Lower lobe of right lung (tissue), 2 donors: Measurements from ENCODE around the gene GSTO1. TPM values are rescaled to one million over a fixed set of nuclear protein-coding genes. Genes with fewer than 3 reads are reported as not detected.

Experiments used
- ATAC-seq, 2 donors: fragments of 200-7000 bp; cut with Tn5 transposase; one replicate each; pipeline ENCODE4 v1.9.1; 2020 to 2022; ENCODE audit warnings: mild to moderate bottlenecking in 2 of 2, moderate library complexity in 2 of 2
- DNase-seq: peaks from one replicate; pipeline ENCODE4 v3.0.0-alpha.2; 2020
- H3K27ac ChIP-seq: fragments of 200-600 bp; one replicate; pipeline ENCODE4 v1.8.0; 2022
- H3K27me3 ChIP-seq: fragments of 200-600 bp; one replicate; pipeline ENCODE4 v1.8.0; 2022; ENCODE audit warnings: low read depth
- H3K36me3 ChIP-seq: fragments of 200-600 bp; one replicate; pipeline ENCODE4 v1.8.0; 2022; ENCODE audit warnings: mild to moderate bottlenecking
- H3K4me1 ChIP-seq: fragments of 200-600 bp; one replicate; pipeline ENCODE4 v1.8.0; 2022
- H3K4me3 ChIP-seq: fragments of 200-600 bp; one replicate; pipeline ENCODE4 v1.8.0; 2022; ENCODE audit warnings: mild to moderate bottlenecking
- H3K9me3 ChIP-seq: fragments of 200-600 bp; one replicate; pipeline ENCODE4 v1.8.0; 2022
- CTCF ChIP-seq: fragments of 200-600 bp; IDR thresholded peaks from one replicate; pipeline ENCODE4 v1.8.0; 2022; ENCODE audit warnings: antibody characterized with exemption, mild to moderate bottlenecking
- intact Hi-C: fragments of 100-400 bp; cut with DNase I; formaldehyde crosslinking; loops from one replicate; pipeline ENCODE4 v1.11.0; 2022
- total RNA-seq: library from RNA; stranded (reverse); fragmentation: NEBNext Ultra II Directional; extraction: Animal tissue kit (Norgen Biotek cat#: 25700); gene quantifications from one replicate; pipeline ENCODE4 v1.2.1, GENCODE V29; 2021
- donor health status: DM: no; HTN: yes; CAD: no; lungs with severe emphysema.

The GSTO1 gene
- total RNA-seq, 1 donor from 2014 or later = 133 TPM

- no peak overlapping the region for H3K27ac ChIP-seq
Observed at GRCh38 chr10:104301907-104302690, 47.4 kb downstream of the GSTO1 start.

GRCh38 chr10:104303594-104304355, 49.1 kb downstream of the GSTO1 start:
- no peak overlapping the region for H3K27ac ChIP-seq
- no peak overlapping the region for H3K4me3 ChIP-seq
- ATAC-seq (no peak), DNase-seq (no peak)
- peaks cover 8% of the 10 kb centered on the region for H3K36me3 ChIP-seq
- no peaks in the 10 kb centered on the region for H3K9me3 ChIP-seq
- intact Hi-C loops = no loop called here
- H3K4me1 ChIP-seq = peaks cover 49% of the 10 kb centered on the region
- no peaks in the 10 kb centered on the region for H3K27me3 ChIP-seq
- TF ChIP-seq CTCF = no peak

More at GRCh38 chr10:104301907-104302690, 47.4 kb downstream of the GSTO1 start:
- DNase-seq = no peak
- Histone ChIP-seq H3K4me3 (no peak overlapping the region), H3K27me3 (no peaks in the 10 kb centered on the region), H3K36me3 (no peaks in the 10 kb centered on the region), H3K4me1 (peaks cover 58% of the 10 kb centered on the region), H3K9me3 (no peaks in the 10 kb centered on the region)
- no peak for TF ChIP-seq CTCF
- intact Hi-C loops = no loop called here
- ATAC-seq = no peak

- Histone ChIP-seq H3K27me3 (no peaks in the 10 kb centered on the region), H3K9me3 (no peaks in the 10 kb centered on the region), H3K36me3 (peaks cover 12% of the 10 kb centered on the region), H3K4me1 (peaks cover 44% of the 10 kb centered on the region), H3K27ac (no peak overlapping the region), H3K4me3 (no peak overlapping the region)
- DNase-seq (no peak), ATAC-seq (no peak)
- intact Hi-C loops = no loop called here
- TF ChIP-seq CTCF = no peak
Observed at GRCh38 chr10:104304356-104304745, 49.7 kb downstream of the GSTO1 start.

GRCh38 chr10:104304927-104305326, 50.2 kb downstream of the GSTO1 start:
- peak overlapping the region; percentile 3 for H3K27ac ChIP-seq
- intact Hi-C loops = no loop called here
- TF ChIP-seq CTCF = no peak

GRCh38 chr10:104306897-104307296, 52.2 kb downstream of the GSTO1 start:
- TF ChIP-seq CTCF = no peak
- Histone ChIP-seq H3K36me3 (peaks cover 33% of the 10 kb centered on the region), H3K4me3 (no peak overlapping the region), H3K27me3 (no peaks in the 10 kb centered on the region), H3K9me3 (no peaks in the 10 kb centered on the region), H3K27ac (no peak overlapping the region), H3K4me1 (peaks cover 41% of the 10 kb centered on the region)
- intact Hi-C loops = no loop called here
- DNase-seq = no peak
- ATAC-seq = no peak

More at GRCh38 chr10:104304927-104305326, 50.2 kb downstream of the GSTO1 start:
- Histone ChIP-seq H3K36me3 (peaks cover 15% of the 10 kb centered on the region), H3K27me3 (no peaks in the 10 kb centered on the region), H3K4me3 (no peak overlapping the region), H3K4me1 (peaks cover 44% of the 10 kb centered on the region), H3K9me3 (no peaks in the 10 kb centered on the region)
- no peak for ATAC-seq
- no peak for DNase-seq
